Uterus (tissue), 4 donors: ENCODE results near the gene LUM. TPM values are rescaled to one million over a fixed set of nuclear protein-coding genes. Genes with fewer than 3 reads are reported as not detected.

ENCODE experiments used
- DNase-seq, 2 donors: peaks; one replicate each; pipeline ENCODE4 v3.0.0-alpha.2; 2019 to 2020
- H3K27ac ChIP-seq, 2 donors: fragments of 200-600 bp; sonication (generic); 1 replicate in 1 of 2; 2 replicates in 1 of 2; pipeline ENCODE4 v1.5.1; 2016 to 2018
- H3K27me3 ChIP-seq, 2 donors: fragments of 200-600 bp; sonication (generic); one replicate each; pipeline ENCODE4 v1.5.1; 2018 to 2019; ENCODE audit warnings: control low read depth in 1 of 2
- H3K36me3 ChIP-seq, 2 donors: fragments of 200-600 bp; sonication (generic); one replicate each; pipeline ENCODE4 v1.5.1; 2019; ENCODE audit warnings: control low read depth in 1 of 2
- H3K4me1 ChIP-seq, 2 donors: fragments of 200-600 bp; sonication (generic); one replicate each; pipeline ENCODE4 v1.5.1; 2018 to 2019; ENCODE audit warnings: control low read depth in 1 of 2
- H3K4me3 ChIP-seq, 2 donors: fragments of 200-600 bp; sonication (generic); 1 replicate in 1 of 2; 2 replicates in 1 of 2; pipeline ENCODE4 v1.5.1; 2018 to 2019; ENCODE audit warnings: mild to moderate bottlenecking in 1 of 2
- H3K9me3 ChIP-seq, 2 donors: fragments of 200-600 bp; sonication (generic); one replicate each; pipeline ENCODE4 v1.5.1; 2019; ENCODE audit warnings: control low read depth in 1 of 2
- POLR2A ChIP-seq, 2 donors: fragments of 450-650 bp; IDR thresholded peaks; one replicate each; pipeline ENCODE4 v1.6.1; 2016; ENCODE audit warnings: antibody characterized with exemption in 2 of 2, mild to moderate bottlenecking in 1 of 2, moderate library complexity in 1 of 2
- intact Hi-C: fragments of 100-400 bp; cut with DNase I; formaldehyde crosslinking; loops from one replicate; pipeline ENCODE4 v1.15.1; 2023; ENCODE audit warnings: low total_unique reads
- total RNA-seq, 4 donors: library from RNA; depleted of rRNA in 3 of 4; stranded (reverse); fragments of >200 nt in 3 of 4; gene quantifications; one replicate each; pipeline versions ENCODE4 v1.1.0 to v1.2.4, GENCODE V29; 2014 to 2023
- TF ChIP-seq, protein P1 (sequence below), 4 experiments: fragments of 200-600 bp in 2 of 4; fragments of 450-650 bp in 2 of 4; sonication (generic) in 2 of 4; IDR thresholded peaks; one replicate each; pipeline ENCODE4 v1.5.1; 2016 to 2019; ENCODE audit warnings: antibody characterized with exemption in 4 of 4, mild to moderate bottlenecking in 2 of 4, moderate library complexity in 1 of 4
- donor health status: DM: yes; HTN: yes; CAD: no.

Gene LUM
- total RNA-seq, 4 donors from 2014 or later = 79.4 to 930 (median 325) TPM

DNA sequence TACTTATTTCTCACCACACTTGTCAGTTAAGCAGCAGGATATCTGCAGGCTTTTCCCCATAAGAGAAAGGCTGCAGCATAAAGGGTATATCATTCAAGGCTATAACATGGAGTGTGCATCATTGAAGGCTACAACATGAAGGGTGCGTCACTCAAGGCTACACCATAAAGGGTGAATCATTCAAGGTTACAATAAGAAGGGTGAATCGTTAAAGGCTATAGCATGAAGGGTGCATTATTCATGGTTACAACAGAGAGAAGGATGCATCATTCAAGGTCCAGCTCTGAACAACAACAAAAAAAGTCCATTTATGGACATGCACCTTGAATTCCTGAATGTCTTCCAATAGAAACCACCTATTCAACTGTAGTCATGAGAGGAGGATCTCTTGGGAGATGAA lies 32.8 kb upstream of the LUM start:
- intact Hi-C loops = no loop called here
- H3K4me1 ChIP-seq = peaks cover 0 to 23% of the 10 kb centered on the region in 2 donors
- TF ChIP-seq POLR2A (IDR thresholded peaks at IDR 0.05) = no peak
- TF ChIP-seq, protein P1, sequence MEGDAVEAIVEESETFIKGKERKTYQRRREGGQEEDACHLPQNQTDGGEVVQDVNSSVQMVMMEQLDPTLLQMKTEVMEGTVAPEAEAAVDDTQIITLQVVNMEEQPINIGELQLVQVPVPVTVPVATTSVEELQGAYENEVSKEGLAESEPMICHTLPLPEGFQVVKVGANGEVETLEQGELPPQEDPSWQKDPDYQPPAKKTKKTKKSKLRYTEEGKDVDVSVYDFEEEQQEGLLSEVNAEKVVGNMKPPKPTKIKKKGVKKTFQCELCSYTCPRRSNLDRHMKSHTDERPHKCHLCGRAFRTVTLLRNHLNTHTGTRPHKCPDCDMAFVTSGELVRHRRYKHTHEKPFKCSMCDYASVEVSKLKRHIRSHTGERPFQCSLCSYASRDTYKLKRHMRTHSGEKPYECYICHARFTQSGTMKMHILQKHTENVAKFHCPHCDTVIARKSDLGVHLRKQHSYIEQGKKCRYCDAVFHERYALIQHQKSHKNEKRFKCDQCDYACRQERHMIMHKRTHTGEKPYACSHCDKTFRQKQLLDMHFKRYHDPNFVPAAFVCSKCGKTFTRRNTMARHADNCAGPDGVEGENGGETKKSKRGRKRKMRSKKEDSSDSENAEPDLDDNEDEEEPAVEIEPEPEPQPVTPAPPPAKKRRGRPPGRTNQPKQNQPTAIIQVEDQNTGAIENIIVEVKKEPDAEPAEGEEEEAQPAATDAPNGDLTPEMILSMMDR (IDR thresholded peaks at IDR 0.05) = no peak
- no peak for DNase-seq
- peak overlapping the region; percentile 12 to 87 for H3K27ac ChIP-seq
- H3K9me3 ChIP-seq = no peaks in the 10 kb centered on the region
- no peaks in the 10 kb centered on the region for H3K27me3 ChIP-seq
- H3K36me3 ChIP-seq = no peaks in the 10 kb centered on the region
- H3K4me3 ChIP-seq = no peak overlapping the region

DNA sequence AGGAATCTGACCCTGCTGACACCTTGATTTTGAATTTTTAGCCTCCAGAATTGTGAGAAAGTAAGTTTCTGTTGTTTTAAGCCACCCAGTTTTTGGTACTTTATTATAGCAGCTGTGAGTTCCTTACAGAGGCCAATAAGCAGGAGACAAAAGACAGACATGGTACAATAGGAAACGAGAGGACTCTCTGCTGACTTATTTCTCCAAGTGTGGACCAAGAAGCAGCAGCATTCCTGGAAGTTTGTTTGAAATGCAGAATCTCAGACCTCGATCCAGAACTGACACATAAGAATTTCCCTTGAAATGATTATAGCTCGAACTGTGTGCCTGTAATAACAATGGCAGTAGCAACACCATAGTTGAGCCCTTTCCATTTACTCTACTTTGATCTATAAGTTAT lies 31.9 kb upstream of the LUM start:
- peaks cover 0 to 24% of the 10 kb centered on the region in 2 donors for H3K4me1 ChIP-seq
- intact Hi-C loops = no loop called here
- TF ChIP-seq, protein P1 (IDR thresholded peaks at IDR 0.05) = no peak
- no peak for TF ChIP-seq POLR2A (IDR thresholded peaks at IDR 0.05)

DNA sequence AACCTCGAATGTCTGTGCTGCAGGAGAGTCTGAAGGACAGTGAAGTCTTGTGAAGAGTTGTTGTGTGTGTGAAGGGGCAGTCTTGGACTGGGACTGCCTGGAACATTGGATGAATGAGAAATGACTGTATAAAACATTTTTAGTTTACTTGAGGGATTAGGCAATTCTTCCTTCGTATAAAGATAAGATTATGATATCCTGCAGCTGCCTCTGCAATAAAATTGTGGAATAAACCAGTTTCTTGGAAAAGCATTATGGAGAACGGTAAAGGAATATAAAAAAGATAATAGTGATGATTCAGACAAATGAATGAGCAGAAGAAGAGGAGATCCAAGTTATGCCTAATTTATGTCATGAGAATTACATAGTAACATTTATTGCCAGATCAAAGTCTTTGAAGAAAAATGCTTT lies 30.9 kb upstream of the LUM start:
- DNase-seq = peak; percentile 55 to 63
- Histone ChIP-seq H3K4me3 (no peak overlapping the region), H3K4me1 (peaks cover 0 to 24% of the 10 kb centered on the region in 2 donors), H3K36me3 (no peaks in the 10 kb centered on the region), H3K9me3 (no peaks in the 10 kb centered on the region), H3K27ac (peak overlapping the region; percentile 77 to 87), H3K27me3 (no peaks in the 10 kb centered on the region)
- intact Hi-C loops = no loop called here
- no peak for TF ChIP-seq POLR2A (IDR thresholded peaks at IDR 0.05)
- TF ChIP-seq, protein P1 (IDR thresholded peaks at IDR 0.05) = no peak

More for the DNA sequence above, 31.9 kb upstream of the LUM start:
- DNase-seq = no peak
- H3K4me3 ChIP-seq = no peak overlapping the region
- no peaks in the 10 kb centered on the region for H3K9me3 ChIP-seq
- H3K27ac ChIP-seq = peak overlapping the region; percentile 77 to 87
- H3K36me3 ChIP-seq = no peaks in the 10 kb centered on the region
- no peaks in the 10 kb centered on the region for H3K27me3 ChIP-seq

DNA sequence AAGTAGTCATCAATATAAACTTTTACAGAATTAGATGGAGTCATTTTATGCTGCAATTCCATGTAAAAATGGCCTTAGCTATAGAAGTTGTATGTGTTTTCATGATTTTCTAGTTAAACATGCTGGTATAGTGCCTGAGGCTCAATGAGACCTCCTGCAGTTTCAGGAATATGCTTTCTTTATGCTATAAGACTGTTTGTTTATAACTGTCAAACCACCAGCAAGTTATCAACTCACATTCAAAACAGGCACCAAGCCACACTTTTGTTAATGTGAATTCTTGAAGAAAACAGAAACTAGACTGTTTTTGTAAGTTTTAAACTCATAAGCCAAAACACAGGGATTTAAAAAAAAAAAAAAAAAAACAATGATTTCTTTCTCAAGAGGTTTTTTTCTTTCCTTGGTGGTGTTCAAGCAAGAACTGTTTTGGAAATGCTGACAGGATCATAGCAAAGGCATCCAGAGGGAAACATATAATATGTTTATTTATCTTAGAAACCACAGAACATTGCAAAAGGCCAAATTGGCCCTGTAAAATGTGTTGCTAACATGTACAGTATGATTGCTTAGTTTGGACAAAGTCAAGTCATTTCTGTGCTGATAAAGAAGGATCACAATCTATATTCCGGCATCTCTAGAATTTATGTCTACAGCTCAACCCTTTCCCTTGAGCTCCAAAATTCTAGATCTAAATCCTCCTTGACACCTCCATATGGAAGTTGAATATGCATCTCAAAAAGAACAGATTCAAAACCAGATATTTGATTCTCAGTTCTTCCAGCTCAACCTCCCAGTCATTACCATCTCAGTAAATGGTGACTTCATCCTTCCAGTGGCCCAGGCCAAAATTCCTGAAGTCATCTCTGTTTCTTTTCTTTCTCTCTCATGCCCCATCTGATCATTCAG lies 29.0 kb upstream of the LUM start:
- Histone ChIP-seq H3K27me3 (no peaks in the 10 kb centered on the region), H3K27ac (peak overlapping the region; percentile 77 to 87), H3K4me3 (no peak overlapping the region), H3K9me3 (no peaks in the 10 kb centered on the region), H3K36me3 (no peaks in the 10 kb centered on the region), H3K4me1 (peaks cover 0 to 21% of the 10 kb centered on the region in 2 donors)
- DNase-seq = no peak
- intact Hi-C loops = no loop called here
- TF ChIP-seq, protein P1 (IDR thresholded peaks at IDR 0.05) = no peak
- no peak for TF ChIP-seq POLR2A (IDR thresholded peaks at IDR 0.05)

DNA sequence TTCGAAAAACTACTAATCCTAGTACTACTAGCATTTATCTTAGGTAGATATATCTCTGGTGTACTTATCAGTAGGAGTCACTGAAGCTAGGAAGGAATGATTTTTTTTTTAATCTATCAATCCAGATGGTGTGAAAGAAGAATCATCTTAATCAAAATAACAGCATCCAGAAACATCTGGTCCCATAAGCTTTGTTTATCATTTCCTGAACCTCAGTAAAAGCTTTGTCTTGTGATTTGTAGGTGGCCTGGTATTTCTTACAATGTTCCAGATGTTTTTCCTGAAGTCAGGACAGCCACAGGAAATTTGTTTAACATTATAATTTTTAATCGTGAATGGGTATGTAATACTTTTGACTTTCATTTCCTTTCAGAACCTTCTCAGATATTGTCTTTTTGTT lies 28.0 kb upstream of the LUM start:
- peak overlapping the region in 1 of 2 donors; percentile 0 for H3K4me3 ChIP-seq
- peak overlapping the region; percentile 77 to 87 for H3K27ac ChIP-seq
- TF ChIP-seq POLR2A (IDR thresholded peaks at IDR 0.05) = no peak
- TF ChIP-seq, protein P1 (IDR thresholded peaks at IDR 0.05) = no peak
- H3K9me3 ChIP-seq = no peaks in the 10 kb centered on the region
- DNase-seq = no peak
- intact Hi-C loops = no loop called here
- H3K36me3 ChIP-seq = no peaks in the 10 kb centered on the region
- H3K27me3 ChIP-seq = no peaks in the 10 kb centered on the region
- peaks cover 0 to 21% of the 10 kb centered on the region in 2 donors for H3K4me1 ChIP-seq
